Lower lobe of right lung (tissue), 2 donors: ENCODE measurements around the gene DMRTC2. TPM values are rescaled to one million over a fixed set of nuclear protein-coding genes. Genes with fewer than 3 reads are reported as not detected.

Experiments used
- ATAC-seq, 2 donors: fragments of 200-7000 bp; cut with Tn5 transposase; one replicate each; pipeline ENCODE4 v1.9.1; 2020 to 2022; ENCODE audit warnings: mild to moderate bottlenecking in 2 of 2, moderate library complexity in 2 of 2
- DNase-seq: peaks from one replicate; pipeline ENCODE4 v3.0.0-alpha.2; 2020
- H3K27ac ChIP-seq: fragments of 200-600 bp; one replicate; pipeline ENCODE4 v1.8.0; 2022
- H3K27me3 ChIP-seq: fragments of 200-600 bp; one replicate; pipeline ENCODE4 v1.8.0; 2022; ENCODE audit warnings: low read depth
- H3K36me3 ChIP-seq: fragments of 200-600 bp; one replicate; pipeline ENCODE4 v1.8.0; 2022; ENCODE audit warnings: mild to moderate bottlenecking
- H3K4me1 ChIP-seq: fragments of 200-600 bp; one replicate; pipeline ENCODE4 v1.8.0; 2022
- H3K4me3 ChIP-seq: fragments of 200-600 bp; one replicate; pipeline ENCODE4 v1.8.0; 2022; ENCODE audit warnings: mild to moderate bottlenecking
- H3K9me3 ChIP-seq: fragments of 200-600 bp; one replicate; pipeline ENCODE4 v1.8.0; 2022
- CTCF ChIP-seq: fragments of 200-600 bp; IDR thresholded peaks from one replicate; pipeline ENCODE4 v1.8.0; 2022; ENCODE audit warnings: antibody characterized with exemption, mild to moderate bottlenecking
- intact Hi-C: fragments of 100-400 bp; cut with DNase I; formaldehyde crosslinking; loops from one replicate; pipeline ENCODE4 v1.11.0; 2022
- total RNA-seq: library from RNA; stranded (reverse); fragmentation: NEBNext Ultra II Directional; extraction: Animal tissue kit (Norgen Biotek cat#: 25700); gene quantifications from one replicate; pipeline ENCODE4 v1.2.1, GENCODE V29; 2021
- donor health status: DM: no; HTN: yes; CAD: no; lungs with severe emphysema.

DMRTC2 gene
- total RNA-seq, 1 donor from 2014 or later: not detected

GRCh38 chr19:41893899-41894298, 49.1 kb downstream of the DMRTC2 start:
- no peak overlapping the region for H3K4me3 ChIP-seq
- TF ChIP-seq CTCF: no peak
- no peaks in the 10 kb centered on the region for H3K27me3 ChIP-seq
- no peak for DNase-seq
- peaks cover 81% of the 10 kb centered on the region for H3K36me3 ChIP-seq
- no peak overlapping the region for H3K27ac ChIP-seq
- intact Hi-C loops: no loop called here
- no peaks in the 10 kb centered on the region for H3K9me3 ChIP-seq
- H3K4me1 ChIP-seq: peaks cover 11% of the 10 kb centered on the region
- ATAC-seq: no peak

DNA sequence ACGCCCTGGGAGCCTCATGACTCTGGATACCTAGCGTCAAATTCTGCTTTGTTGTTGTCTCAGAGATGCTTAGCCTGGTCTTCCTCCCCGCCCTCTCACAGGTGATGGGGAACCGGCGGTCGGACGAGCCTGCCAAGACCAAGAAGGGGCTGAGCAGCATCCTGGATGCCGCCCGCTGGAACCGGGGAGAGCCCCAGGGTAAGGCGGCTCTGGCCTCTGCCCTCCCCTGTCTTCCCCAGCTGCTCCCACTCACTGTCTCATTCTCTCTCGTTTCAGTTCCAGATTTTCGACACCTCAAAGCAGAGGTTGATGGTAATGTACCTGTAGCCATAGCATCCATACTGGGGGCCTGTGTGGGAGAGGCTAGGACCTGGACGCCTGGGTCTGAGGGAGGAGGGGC, 49.5 kb downstream of the DMRTC2 start:
- no peak overlapping the region for H3K27ac ChIP-seq
- no peak for DNase-seq
- intact Hi-C loops: no loop called here
- ATAC-seq: no peak
- no peaks in the 10 kb centered on the region for H3K27me3 ChIP-seq
- H3K36me3 ChIP-seq: peaks cover 80% of the 10 kb centered on the region
- H3K9me3 ChIP-seq: no peaks in the 10 kb centered on the region
- no peak for TF ChIP-seq CTCF
- peaks cover 6% of the 10 kb centered on the region for H3K4me1 ChIP-seq
- no peak overlapping the region for H3K4me3 ChIP-seq

GRCh38 chr19:41895745-41896580, 51.1 kb downstream of the DMRTC2 start:
- Histone ChIP-seq H3K4me1 (peaks cover 4% of the 10 kb centered on the region), H3K4me3 (no peak overlapping the region), H3K27me3 (no peaks in the 10 kb centered on the region), H3K36me3 (peaks cover 80% of the 10 kb centered on the region), H3K9me3 (no peaks in the 10 kb centered on the region), H3K27ac (no peak overlapping the region)
- ATAC-seq (no peak), DNase-seq (no peak)
- intact Hi-C loops: no loop called here
- no peak for TF ChIP-seq CTCF

- no peaks in the 10 kb centered on the region for H3K9me3 ChIP-seq
- H3K4me3 ChIP-seq: no peak overlapping the region
- no peak overlapping the region for H3K27ac ChIP-seq
- H3K4me1 ChIP-seq: peaks cover 4% of the 10 kb centered on the region
- no peak for TF ChIP-seq CTCF
- DNase-seq (no peak), ATAC-seq (no peak)
- H3K27me3 ChIP-seq: no peaks in the 10 kb centered on the region
- peaks cover 80% of the 10 kb centered on the region for H3K36me3 ChIP-seq
- intact Hi-C loops: no loop called here
These were observed 51.7 kb downstream of the DMRTC2 start for GRCh38 chr19:41896581-41896942.

DNA sequence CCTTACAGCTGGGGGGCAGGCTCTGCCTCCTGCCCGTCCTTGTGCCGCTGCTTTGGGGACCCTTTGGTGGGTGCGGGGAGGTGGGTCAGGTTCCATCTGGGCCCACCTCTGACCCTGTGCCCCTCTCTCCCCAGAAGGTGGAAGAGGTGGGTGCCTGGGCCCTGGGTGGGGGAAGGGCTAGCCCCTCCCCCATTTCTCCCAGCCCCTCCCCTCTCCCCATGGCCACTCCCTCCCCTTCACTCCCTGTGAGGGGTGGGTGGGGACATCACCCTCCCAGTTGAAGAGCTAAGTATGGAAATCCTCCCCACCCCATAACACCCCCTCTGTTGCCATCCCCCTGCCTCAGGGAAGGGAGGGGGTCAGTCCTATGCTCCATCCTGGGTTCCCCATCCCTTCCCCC, 52.3 kb downstream of the DMRTC2 start:
- H3K36me3 ChIP-seq: peaks cover 80% of the 10 kb centered on the region
- no peak for ATAC-seq

More for the DNA sequence above, 52.3 kb downstream of the DMRTC2 start:
- no peak for DNase-seq
- H3K27ac ChIP-seq: no peak overlapping the region
- H3K4me3 ChIP-seq: no peak overlapping the region
- TF ChIP-seq CTCF: no peak
- H3K27me3 ChIP-seq: no peaks in the 10 kb centered on the region
- H3K9me3 ChIP-seq: no peaks in the 10 kb centered on the region
- intact Hi-C loops: no loop called here
- no peaks in the 10 kb centered on the region for H3K4me1 ChIP-seq
